ENCODE results near the gene FAM210B.

DNA sequence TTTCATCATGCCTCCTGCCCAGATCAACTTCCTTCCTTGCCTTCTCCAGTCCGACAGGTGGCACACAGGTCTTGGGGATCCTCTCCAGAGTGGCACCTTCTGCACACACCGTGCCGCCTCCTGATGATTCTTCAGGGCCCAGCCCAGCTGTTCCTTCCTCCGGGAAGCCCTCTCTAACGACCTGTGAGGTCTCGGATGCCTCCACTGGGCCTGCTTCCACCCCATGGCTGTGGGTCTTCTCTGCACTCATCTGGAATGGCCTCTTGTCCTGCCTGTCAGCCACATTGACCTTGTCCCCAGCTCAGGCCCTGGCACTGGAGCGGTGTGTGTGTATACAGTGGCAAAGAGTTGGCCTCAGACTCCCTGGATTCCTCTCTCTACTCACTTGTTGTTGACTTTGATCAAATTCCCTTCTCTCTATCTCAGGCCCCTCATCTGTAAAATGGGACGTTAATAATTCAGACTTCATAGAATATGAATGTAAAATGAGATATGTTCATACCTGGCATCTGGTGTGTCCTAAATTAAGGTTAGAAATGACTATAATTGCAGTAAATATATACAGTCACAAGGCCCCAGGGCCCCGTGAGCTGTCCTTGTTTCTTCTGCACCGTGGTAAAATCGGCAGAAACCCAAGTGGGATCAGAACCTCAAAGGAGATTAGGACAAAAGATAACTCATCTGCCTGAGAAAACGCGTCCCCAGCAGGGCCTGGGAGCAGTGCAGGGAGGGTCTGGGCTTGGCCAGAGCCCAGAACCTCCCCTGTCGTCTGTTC is 1.5 kb downstream of the FAM210B start:
- TF ChIP-seq, protein P1, sequence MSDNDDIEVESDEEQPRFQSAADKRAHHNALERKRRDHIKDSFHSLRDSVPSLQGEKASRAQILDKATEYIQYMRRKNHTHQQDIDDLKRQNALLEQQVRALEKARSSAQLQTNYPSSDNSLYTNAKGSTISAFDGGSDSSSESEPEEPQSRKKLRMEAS (IDR thresholded peaks at IDR 0.05): no peak
- TF ChIP-seq, protein P2, sequence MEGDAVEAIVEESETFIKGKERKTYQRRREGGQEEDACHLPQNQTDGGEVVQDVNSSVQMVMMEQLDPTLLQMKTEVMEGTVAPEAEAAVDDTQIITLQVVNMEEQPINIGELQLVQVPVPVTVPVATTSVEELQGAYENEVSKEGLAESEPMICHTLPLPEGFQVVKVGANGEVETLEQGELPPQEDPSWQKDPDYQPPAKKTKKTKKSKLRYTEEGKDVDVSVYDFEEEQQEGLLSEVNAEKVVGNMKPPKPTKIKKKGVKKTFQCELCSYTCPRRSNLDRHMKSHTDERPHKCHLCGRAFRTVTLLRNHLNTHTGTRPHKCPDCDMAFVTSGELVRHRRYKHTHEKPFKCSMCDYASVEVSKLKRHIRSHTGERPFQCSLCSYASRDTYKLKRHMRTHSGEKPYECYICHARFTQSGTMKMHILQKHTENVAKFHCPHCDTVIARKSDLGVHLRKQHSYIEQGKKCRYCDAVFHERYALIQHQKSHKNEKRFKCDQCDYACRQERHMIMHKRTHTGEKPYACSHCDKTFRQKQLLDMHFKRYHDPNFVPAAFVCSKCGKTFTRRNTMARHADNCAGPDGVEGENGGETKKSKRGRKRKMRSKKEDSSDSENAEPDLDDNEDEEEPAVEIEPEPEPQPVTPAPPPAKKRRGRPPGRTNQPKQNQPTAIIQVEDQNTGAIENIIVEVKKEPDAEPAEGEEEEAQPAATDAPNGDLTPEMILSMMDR (IDR thresholded peaks at IDR 0.05; ENCODE audit: control extremely low read depth in 1 of 3, insufficient read depth in 1 of 3, low read depth in 1 of 3, low read length in 3 of 3): no peak
- TF ChIP-seq KDM1A (IDR thresholded peaks at IDR 0.05; ENCODE audit: borderline replicate concordance, low read length): no peak
- TF ChIP-seq YY1 (IDR thresholded peaks at IDR 0.05; ENCODE audit: low read depth, low read length): no peak

Measured in H1 (cell line).